DMS 273 (cell line): ENCODE data around the gene MAGEB6B.
"Not testable (repeated sequence)": the region's sequence is repeated elsewhere in the genome, so short reads cannot be mapped to it uniquely, and the experiment has no call there.

ENCODE experiments used
- DNase-seq: peaks from one replicate; lab custom pipeline; 2025; ENCODE audit not compliant: unreplicated experiment; lab: John Stamatoyannopoulos, UW

The MAGEB6B gene

GRCh38 chrX:26160301-26160700 lies at the start of gene MAGEB6B:
MAGEB6B (plus strand) TSS chrX:26160601; CDS start chrX:26160601, 0 bp downstream.
- no peak for DNase-seq

- no peak for DNase-seq
Measured at GRCh38 chrX:26138274-26138673, 22.1 kb upstream of the MAGEB6B start, which contains the start of gene MAGEB18. MAGEB18 (plus strand) TSS chrX:26138343; CDS start chrX:26138986, 643 bp downstream.

GRCh38 chrX:26146024-26146423 lies 14.4 kb upstream of the MAGEB6B start:
- DNase-seq, result no peak

GRCh38 chrX:26192204-26192603 lies 31.8 kb downstream of the MAGEB6B start, which contains the start of gene MAGEB6:
MAGEB6 (plus strand) TSS chrX:26192440; CDS start chrX:26193847, 1,407 bp downstream.
- DNase-seq, result peak; percentile 13

GRCh38 chrX:26203561-26203960 lies 43.2 kb downstream of the MAGEB6B start:
- no peak for DNase-seq

- not testable (repeated sequence) for DNase-seq
Measured at GRCh38 chrX:26204717-26205116, 44.3 kb downstream of the MAGEB6B start.

- no peak for DNase-seq
Measured at GRCh38 chrX:26208012-26208411, 47.6 kb downstream of the MAGEB6B start.
